Central memory CD4-positive, alpha-beta T cell (primary cell): ENCODE data around the gene PSMG1.
"Not testable (repeated sequence)": the region's sequence is repeated elsewhere in the genome, so short reads cannot be mapped to it uniquely, and the experiment has no call there.

Experiments
- DNase-seq: peaks from one replicate; pipeline ENCODE4 v3.0.0; 2022

The PSMG1 gene

GRCh38 chr21:39187141-39187540, 3.9 kb upstream of the PSMG1 start:
- DNase-seq, result no peak

- no peak for DNase-seq
Measured at GRCh38 chr21:39186676-39187075, 3.4 kb upstream of the PSMG1 start.

DNA sequence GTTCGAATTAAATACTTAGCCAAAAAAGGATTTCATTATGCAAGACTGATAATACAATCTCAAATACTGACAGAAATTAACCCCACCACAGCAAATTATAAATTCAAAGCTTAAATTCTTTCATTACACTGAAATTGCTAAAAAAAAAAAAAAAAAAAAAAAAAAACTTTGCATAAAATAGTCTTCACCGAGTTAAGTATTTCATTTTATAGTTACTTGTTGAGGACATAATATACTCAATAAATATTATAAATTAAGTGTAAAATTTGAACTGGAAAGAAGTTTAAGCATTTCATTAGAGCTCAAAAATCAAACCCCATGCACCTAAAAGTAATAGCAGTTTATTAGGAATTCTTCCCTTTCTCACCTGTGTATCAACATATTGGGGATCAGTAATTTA, 1.9 kb upstream of the PSMG1 start:
- no peak for DNase-seq

DNA sequence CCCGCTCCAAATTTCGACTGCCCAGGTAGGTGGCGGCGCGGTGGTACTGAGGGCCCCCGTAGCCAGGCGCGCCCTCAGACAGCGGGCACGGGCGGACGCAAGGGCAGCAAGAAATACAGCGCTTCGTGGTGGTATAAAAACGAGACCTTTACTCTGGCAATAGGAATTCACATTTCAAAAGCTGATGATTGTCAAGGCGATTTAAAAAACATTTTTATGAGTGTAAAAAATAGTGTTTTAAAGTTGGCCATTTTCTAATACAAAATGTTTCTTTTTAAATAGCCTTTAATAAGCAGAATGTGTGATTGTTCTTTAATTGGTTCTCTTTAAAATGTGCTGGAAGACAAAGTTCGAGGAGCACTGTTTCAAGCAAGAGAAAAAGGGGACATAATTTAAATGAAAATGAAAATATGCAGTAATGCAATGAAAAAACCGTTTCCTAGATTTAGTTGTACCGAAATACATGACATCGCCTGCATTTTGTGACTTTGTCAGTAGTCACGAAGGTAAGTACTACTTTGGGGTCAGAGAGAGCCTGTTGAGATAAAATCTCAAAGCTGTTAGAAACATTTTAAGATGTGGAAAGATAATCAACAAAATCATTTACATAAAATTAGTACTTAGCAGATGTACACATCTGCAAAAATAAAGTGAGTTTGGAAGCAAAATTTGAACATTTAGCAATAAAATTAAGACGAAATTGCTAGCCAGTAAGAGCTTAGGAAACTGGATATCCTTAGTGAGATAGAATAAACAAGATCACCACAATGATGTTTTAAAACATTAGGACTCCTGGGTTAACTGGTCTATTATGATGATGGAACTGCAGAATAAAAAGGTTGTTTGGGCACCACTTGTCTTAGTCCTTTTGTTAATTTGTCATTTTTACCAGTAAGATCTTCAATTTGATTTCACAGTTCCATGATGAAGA, 1.1 kb upstream of the PSMG1 start:
- no peak for DNase-seq

DNA sequence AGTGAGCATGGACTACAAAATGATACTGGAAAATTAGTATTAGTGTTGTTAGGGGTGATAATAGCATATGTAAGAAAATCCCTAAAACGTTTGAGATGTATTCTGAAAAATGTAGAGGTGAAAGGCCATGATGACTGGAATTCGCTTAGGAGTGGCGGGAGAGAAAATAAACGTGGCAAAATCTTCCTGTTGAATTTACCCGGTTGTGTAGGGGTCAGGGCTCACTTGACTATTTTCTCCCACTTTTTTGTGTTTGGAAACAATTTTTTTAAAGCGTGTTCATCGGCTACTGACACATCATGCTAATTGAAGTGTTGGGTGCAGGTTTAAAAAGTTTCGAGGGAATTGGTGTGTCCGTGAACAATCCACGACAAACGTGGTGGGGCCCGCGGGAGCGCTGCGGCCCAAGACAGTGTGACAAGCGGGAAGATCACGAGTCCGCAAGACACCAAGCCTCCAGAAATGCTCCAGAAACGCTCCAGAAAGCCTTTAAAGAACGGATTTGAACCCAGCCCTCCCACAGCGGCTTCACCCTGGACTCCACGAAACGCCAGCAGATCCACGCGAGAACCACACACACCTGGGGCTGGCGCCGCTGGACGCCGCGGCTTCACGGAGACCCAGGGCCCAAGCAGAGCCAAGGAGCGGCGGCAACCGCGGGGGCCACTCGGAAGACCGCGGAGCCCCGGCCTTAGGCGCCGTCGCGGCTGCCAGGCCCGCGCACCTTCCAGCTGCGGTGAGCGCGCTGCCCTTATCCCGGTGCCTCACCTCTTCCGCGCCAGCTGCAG, 573 bp downstream of the PSMG1 start:
- no peak for DNase-seq

GRCh38 chr21:39182016-39182415, 1.2 kb downstream of the PSMG1 start:
- no peak for DNase-seq

GRCh38 chr21:39181205-39181818, 1.9 kb downstream of the PSMG1 start:
- DNase-seq, result no peak

DNA sequence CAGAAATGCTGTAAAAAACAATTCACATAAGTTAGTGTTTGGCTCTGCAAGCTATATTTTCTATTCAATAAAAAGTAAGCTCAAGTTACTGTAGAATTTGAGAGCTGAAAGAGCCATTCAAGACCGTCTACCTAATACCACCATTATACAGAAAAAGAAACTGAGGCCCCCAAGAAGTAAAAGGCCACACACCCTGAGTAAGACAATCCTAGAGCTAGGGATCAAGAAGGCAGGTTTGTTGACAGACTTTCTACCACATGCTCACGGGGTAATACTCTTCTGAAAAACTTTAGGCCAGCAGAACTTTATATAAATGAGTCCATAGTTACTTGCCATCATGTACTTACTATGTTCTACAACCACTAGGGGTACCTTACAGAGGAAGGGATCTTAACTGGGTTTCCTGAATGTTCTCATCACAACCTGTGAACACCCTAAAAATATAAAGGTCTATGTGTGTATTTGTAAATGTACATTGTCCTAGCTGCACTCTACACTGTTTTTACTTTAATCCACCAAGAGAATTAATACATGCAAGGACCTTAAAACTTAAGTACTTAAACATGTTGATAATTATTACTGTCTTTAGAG, 2.7 kb downstream of the PSMG1 start:
- DNase-seq, result no peak

DNA sequence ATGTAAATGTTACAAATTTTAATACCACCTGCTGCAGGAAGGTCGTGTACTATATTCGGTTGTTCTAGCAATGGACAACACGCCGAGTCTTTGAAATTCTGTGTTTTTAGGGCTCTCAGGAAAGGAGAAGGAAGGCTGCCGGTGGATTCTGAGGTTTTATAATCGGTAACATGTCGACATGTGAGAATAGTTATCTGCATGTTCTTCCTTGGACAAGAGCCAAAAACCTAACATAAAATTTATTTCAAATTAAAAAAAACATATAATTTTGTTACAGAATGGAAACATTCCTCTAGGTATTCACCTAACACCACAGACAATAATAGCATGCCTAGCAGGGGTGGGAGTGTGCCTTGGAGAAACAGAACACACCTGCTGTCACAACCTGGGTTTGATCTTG, 4.8 kb downstream of the PSMG1 start:
- no peak for DNase-seq

DNA sequence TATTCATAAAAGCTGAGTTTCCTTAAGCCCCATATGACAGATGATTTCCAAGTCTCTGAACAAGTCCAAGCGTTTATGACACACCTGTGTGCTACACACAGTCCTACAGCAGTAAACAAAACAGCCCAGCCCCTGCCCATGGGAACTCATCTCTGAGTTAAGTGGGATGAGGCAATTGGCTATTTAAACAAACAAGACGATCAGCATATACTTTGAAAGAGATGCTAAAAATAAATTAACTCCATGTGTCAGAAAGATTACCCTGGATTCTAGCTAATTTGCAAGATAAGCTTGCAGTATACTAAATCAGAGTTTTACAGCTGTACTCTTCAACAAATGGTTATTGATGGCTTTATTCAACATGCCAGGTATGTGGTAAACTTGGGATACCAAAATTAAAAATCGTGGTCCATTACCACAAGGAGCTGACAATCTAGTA, 7.0 kb downstream of the PSMG1 start:
- DNase-seq, result no peak

DNA sequence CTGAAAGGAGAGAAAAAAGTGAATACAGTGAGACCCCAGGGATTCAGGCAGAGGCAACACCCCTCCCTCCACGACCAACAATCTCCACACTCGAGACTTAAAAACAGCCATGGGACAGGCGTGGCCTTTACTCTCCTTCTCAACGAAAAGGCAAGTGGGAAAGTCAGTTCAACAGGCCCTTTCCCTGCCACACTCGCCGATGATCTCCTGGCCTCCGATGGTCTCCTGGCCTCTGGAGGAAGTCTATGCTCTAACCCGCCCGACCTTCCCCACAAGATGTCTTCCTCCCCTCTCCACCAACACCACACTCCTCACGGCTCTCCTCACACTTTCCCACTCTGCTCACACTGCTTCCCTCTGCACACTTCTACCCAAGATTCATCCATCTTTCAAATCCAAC, 7.6 kb downstream of the PSMG1 start:
- DNase-seq, result no peak

GRCh38 chr21:39175154-39175553, 8.1 kb downstream of the PSMG1 start:
- DNase-seq, result no peak

GRCh38 chr21:39173716-39174680, 9.3 kb downstream of the PSMG1 start:
- DNase-seq, result no peak

DNA sequence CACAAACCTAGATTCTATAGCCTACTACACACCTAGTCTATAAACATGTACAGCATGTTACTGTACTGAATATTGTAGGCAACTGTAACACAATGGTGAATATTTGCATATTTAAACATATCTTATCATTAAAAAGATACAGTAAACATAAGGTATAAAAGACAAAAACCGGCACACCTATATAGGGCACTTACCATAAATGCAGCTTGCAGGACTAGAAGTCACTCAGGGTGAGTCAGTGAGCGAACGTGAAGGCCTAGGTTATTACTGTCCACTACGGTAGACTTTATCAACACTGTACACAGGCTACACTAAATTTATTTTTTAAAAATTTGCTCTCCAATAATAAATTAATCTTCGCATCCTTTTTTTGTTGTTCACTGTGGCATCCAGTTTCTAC, 13.3 kb downstream of the PSMG1 start:
- DNase-seq, result no peak

GRCh38 chr21:39168800-39169199, 14.5 kb downstream of the PSMG1 start:
- DNase-seq, result no peak

- DNase-seq, result no peak
Measured at GRCh38 chr21:39164523-39164922, 18.7 kb downstream of the PSMG1 start.

DNA sequence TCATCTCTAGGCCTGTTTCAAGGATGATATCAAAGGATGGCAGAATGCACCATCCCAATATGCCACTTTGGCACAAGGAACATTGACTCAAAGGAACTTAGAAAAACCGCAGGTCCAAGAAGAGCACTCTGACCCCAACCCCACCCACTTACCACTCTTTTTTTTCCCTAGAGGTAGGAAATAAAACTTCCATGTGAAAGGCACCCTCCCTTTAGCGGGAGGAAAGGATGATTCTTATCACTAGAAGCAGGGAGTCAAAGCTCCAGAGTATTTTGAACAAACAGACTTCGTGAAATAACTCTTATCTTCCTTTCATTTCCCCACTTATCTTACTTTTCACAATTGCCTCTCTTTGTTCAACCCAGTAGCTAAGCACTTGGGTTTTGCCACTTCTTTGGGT, 22.2 kb downstream of the PSMG1 start:
- no peak for DNase-seq

DNA sequence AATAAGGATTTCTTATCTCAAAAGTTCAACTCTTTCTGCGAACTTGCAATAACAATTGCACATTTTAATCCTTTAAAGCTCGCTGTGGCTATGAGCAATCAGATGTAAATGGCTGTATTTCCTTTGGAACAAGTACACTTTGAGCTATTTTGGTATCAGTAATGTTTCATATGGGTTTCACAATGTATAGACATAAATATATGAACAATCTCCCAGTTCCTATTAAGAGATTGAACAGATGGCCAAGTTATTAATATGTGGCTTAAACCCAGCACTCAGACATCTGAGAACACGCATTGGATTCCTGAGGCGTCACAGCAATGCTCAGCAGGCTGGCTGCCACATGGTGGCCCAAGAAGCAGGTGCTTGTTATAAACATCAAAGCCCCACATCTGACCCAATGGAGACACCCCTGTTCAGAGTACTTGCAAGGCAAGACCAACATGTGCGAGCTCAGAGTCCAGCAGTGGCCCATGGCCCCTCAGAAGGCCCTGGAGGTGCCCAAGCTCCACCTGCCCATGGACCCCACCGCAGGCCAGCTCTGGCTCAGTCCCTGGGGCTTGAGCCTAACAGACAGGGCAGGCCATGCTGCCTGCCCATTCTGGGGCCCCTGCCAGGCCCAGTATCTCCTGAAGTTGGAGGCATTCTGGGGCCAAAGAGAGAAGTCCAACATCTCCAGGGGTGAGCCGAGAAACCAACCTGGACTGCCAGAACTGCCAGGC, 23.7 kb downstream of the PSMG1 start:
- DNase-seq, result no peak

- not testable (repeated sequence) for DNase-seq
Measured at GRCh38 chr21:39157241-39157640, 26.0 kb downstream of the PSMG1 start.

DNA sequence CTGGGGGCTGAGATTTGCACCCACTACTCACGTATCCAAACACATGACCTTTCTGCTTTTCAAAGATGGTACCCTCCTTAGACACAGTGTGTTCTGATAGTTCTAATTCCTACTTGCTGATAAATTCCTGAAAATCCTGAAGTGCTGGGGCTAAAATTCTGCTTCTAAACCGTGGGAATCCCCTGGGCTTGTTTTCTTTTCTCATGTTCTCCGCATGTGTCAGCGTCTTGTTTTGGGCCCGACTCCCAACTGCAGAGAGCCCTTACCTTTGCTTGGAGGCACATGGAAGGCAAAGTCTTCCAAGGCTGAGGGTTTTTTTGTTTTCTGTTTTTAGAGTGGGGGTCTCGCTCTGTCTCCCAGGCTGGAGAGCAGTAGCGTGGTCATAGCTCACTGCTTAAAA, 27.2 kb downstream of the PSMG1 start:
- no peak for DNase-seq

GRCh38 chr21:39155578-39155977, 27.7 kb downstream of the PSMG1 start:
- DNase-seq, result no peak
